Measurements from ENCODE around the gene SEPTIN7.
"Not testable (repeated sequence)": the region's sequence is repeated elsewhere in the genome, so short reads cannot be mapped to it uniquely, and the experiment has no call there.

The SEPTIN7 gene

DNA sequence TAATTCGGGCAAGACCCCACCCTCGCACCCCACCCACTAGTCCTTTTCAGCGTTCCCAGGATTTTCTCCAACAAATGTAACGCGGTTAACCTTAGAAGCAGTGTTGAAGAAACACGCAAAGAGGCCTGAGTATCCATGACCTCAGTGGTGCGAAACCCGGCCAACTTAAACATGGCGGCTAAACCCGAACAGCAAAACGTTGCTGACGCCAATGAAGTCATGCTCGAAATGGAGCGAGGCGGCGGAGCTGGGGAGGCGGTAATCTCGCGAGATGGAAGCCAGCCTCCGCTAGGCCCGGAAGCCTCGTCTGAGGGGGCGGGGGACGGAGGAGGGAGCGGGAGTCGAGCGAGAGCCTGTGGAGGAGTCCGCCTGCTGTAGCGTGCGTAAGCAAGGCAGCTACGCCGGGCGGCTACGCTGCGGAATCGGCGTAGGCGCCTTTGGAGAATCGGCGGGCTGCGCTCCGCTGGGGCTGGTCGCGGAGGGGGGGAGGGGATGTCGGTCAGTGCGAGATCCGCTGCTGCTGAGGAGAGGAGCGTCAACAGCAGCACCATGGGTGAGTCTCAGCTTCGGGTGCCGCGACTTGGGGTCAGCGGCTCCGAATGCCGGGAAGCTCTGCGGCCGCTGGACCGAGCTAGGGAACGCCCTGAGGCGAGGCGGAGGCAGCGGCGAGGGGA lies at the start of gene SEPTIN7:
TSS of gene SEPTIN7 (plus strand) at position 340 of the 674 bp plus-strand sequence. CDS start at position 493, 153 bp downstream.
- DNase-seq (ENCODE audit: low read depth) = peak; percentile 99

DNA sequence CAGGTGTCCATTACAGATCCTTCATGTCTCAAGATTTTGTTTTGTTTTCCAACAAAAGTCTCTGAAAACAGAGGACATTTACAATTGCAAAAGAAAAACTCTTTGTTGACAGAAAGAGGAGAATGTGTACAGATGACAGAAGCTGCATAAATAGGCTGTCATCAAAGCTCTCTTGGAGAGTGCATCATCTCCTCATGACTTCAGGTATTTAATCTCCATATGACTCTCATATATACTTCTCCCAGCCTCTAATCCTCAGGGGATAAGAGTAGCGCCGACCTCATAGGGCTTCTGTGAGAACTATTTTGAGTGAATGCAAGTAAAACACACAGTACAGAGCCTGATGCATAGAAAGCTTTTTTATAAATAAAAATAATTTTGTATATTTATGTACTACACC lies 48.1 kb upstream of the SEPTIN7 start:
- DNase-seq (ENCODE audit: low read depth) = no peak

DNA sequence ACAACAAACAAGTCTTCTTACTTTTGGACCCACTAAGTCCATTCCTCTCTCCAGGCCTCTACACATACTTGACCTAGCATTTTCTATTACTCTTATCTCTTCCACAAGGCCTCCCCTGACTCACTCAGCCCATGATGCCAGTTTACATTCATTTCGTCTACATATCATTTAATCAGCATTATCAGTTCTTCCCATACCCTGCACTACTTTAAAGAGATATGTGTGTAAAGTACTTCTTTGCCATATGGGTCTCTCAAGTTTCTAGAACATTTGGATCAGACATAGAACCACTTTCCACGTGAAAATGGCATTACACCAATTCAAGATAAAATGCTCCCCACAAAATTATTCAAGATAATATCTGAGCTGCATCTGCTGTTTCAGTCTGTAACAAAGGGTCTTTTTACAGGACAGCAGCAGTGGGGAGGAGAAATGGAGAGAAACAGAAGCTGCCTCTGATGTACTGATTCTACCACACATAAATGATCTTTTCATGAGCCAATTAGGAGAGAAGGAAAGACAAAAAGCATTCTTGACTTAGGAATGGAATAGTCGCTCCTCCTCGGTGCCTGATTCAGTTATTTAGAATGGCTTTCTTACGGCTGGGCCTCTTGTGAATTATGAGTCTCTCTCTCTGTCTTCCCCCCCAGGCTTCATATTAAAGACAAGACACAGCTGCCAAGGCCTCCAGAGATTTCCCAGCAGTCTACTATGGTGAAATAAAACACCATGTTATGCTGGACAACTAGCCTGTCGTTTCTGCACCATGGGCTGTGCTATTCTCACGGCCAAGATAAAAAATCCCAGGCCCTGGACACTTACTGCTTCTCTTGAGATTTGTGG lies 46.9 kb upstream of the SEPTIN7 start:
- no peak for DNase-seq (ENCODE audit: low read depth)

DNA sequence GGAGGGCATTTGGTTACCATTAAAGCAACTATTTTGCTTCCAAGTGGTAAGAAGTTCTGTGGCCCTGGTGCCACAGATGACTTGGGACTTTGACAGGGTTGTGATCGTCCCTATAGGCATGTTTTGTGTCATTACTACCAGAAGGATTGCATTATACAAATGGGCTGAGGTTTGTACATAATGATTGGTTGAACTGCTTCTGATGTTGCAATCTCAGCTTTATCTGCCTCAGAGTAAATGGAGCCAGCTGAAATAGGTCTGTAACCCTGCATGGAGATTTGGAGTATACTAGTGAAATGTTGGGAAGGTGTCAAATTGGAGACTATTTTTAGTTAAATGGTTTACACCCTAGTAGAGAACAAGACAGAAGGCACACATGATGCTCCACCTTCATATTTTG lies 46.1 kb upstream of the SEPTIN7 start:
- DNase-seq (ENCODE audit: low read depth) = no peak

DNA sequence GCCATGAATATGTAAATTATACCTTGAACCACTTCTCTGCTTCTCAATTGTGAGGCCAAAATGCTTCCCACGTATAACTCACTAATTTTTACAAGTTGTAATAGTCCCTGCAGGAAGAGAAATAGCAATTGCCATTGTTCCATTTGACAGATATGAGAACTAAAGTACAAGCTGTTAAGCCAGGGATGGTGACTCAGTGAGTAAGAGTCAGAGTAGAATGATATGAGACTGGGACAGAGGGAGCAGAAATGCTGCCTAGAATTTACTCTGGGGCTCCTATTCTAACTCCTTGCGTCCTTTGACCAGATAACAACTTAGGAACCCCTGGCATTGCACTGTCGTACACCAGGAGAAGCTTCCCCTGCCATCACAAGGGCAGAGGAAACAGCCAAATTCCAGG lies 45.1 kb upstream of the SEPTIN7 start:
- no peak for DNase-seq (ENCODE audit: low read depth)

DNA sequence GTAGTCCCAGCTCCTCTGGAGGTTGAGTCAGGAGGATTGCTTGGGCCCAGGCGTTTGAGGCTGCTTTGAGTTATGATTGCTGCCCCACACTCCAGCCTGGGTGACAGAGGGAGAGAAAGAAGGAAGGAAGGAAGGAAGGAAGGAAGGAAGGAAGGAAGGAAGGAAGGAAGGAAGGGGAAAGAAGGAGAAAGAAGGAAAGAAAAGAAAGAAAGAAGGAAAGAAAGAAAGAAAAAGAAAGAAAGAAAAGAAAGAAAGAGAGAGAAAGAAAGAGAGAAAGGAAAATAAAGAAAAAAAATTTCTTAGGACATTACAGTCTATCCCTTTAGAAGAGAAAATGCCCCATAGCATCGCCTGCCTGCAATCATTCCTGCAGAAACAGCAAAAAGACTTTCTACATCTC lies 44.4 kb upstream of the SEPTIN7 start:
- not testable (repeated sequence) for DNase-seq (ENCODE audit: low read depth)

DNA sequence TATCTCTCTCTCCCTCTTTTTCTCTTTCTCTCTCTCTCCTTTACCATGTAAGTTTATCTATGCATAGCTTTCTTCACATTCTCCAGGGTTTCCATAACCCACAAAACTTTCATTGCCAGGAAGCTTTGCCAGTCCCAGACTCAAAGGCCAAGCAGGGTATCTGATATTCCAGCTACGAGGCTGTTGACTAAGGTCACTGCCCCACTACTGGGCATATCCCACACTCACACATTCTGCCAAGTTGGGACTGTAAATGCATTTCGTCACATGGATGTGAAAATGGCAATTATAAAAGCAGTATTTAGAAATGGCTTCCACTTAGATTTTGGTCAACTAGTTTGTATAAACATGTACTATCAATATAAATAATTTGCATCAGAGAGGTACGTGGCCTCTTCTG lies 43.3 kb upstream of the SEPTIN7 start:
- no peak for DNase-seq (ENCODE audit: low read depth)

DNA sequence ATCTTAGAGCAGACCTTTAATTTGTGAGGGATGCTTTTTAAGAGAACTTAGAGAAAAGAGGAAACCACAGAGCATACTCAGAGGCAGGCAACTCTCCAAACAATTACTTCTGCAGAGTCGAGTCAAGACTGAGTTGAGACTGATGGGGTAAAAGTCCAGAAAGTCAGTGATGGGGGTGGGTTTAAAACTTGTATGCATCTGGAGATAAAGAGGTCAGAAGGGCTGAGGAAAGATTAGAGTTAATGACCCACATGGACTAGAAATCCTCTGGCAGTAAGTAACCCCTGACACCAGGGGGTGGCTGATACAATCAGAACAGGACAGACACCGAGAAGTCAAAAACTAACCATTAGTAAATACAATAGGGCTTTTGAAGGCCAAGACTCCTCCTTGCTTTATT lies 42.4 kb upstream of the SEPTIN7 start:
- DNase-seq (ENCODE audit: low read depth) = no peak

DNA sequence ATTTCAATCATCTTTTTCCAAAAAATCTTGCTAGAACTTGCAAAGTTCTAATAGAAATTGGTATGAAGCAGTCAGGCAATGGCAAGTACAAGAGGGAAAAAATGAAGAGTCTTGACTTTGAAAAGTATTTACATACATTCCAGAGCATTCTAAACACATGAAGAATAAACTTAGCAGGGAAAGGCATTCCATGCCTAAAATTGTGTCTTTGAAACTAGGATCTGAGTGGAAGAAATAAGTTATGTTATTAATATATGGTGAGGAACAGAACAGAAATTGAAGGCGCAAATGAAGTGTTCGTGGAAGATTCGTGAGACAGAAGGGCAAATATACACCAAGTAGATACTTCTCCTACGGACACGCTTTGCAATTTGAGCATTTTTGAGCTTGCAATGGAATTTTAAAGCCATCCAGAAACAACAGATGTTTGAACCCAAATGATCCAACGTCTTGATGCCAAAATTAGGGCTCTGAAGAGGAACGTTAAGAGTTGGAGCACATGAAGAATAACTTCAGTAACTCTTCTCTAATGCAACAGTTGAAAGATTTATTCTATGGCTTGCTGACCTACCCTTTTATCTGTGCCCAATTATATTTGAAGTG lies 40.6 kb upstream of the SEPTIN7 start:
- DNase-seq (ENCODE audit: low read depth) = no peak

DNA sequence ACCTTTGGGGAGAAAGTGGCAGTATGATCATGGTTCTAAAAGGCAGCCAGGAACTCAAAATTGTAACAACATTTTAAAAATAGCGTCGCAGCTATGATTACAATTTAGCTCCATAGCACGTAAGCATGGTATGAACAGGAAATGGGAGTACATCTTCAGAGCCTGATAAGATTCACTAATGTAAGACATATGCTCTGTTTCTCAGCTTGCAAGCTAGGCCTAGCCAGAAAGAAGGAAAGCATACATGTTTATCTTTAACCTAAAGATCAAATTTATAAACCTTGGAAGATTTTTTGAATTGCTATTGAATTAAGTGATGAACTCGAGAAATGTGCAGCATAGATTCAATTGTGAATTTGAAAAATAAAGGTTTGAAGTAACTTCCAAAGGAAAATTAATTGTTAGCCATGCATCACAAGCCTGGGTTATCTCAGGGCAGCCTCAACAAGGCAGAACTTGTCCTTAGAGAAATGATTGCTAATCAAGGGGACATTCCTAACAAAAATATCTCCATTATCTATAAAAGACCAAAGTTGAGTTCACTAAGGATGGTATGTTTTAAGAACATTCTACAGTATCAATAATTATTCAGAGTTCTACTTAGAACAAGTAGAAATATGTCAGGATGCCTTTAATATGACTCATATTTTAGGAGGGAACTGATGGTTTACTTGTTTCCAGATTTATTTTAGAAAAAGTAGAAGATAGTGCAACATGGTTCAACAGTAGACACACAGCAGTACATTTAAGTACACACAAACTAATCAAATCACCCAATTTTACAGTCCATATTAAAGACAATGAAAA lies 38.8 kb upstream of the SEPTIN7 start:
- DNase-seq (ENCODE audit: low read depth) = no peak

DNA sequence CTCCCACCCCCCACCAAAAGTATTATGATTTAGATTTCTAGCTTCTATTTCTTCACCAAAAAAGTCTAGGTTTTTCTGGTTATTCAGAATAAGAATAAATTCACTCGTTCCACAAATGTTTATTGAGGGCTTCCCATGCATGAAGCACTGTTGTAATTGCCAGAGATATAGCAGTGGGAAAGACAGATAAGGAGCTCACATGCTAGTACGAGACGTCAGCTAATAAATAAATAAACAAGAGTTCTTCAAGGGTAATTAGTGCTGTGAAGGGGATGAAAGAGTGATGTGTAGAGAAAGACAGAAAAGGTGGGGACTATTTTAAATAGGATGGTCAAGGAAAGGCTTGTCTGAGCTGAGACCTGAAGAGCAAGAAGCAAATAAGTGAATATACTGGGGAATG lies 38.1 kb upstream of the SEPTIN7 start:
- DNase-seq (ENCODE audit: low read depth) = no peak

DNA sequence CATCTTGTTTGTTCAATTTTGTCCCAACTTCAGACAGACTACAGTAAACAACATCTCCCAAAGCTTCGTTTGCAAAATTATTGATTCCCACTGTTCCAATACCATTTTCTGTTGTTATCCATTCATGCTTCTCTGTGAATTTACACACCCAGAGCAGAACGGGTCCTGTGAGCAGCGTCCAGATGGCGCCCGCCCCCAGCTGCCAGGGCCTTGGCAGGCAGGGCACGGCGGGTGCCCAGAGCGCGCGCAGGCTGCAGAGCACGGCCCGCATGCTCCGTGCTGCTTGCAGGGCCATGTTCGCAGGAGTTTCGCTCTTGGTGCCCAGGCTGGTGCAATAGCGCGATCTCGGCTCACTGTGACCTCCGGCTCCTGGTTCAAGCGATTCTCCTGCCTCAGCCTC lies 32.5 kb upstream of the SEPTIN7 start:
- DNase-seq (ENCODE audit: low read depth) = no peak

DNA sequence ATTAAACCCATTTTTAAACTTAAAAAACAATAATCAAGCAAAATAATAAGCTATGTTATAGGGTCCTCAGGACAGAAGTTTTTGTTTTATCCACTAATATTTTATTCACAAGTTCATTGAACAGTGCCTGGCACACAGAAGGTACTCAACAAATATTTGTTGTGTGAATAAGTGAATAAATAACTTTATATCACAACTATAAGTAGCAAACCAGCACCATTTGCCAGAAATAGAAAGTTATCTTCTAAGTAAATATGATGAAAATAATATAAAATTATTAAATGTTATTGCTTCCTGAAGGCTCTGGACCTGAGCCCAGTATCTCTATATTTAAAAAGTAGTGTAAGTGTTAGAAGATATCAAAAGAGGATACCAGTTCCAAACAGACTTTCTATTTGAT lies 29.1 kb upstream of the SEPTIN7 start:
- no peak for DNase-seq (ENCODE audit: low read depth)

DNA sequence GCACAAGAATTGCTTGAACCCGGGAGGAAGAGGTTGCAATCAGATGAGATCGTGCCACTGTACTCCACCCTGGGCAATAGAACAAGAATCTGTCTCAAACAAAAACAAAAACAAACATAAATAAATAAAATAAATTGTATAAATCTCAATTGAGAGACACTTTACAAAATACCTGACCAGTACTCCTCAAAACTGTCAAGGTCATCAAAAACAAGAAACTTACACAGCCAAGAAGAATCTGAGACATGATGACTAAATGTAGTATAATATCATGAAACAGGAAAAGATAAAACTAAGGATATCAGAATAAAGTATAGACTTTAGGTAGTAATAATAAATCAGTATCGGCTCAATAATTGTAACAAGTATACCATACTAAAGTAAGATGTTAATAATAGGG lies 26.9 kb upstream of the SEPTIN7 start:
- no peak for DNase-seq (ENCODE audit: low read depth)

DNA sequence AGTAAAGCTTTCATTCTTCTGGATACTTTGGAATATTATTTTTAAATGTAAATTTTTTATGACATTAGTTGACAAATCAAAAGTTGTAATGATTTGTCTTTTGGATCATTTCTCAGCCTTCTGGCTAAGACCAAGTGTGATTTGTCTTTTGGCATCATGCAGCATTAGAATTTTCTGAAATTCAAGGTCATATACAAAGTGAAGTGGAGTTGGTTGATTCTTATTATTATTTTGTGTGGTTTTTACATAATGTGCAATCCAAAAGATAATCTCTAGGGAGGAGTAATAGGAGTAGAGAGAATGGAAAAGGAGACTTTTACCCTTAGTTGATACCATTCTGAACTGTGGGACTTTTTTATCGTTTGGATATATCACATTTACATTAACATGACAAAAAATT lies 24.2 kb upstream of the SEPTIN7 start:
- no peak for DNase-seq (ENCODE audit: low read depth)

DNA sequence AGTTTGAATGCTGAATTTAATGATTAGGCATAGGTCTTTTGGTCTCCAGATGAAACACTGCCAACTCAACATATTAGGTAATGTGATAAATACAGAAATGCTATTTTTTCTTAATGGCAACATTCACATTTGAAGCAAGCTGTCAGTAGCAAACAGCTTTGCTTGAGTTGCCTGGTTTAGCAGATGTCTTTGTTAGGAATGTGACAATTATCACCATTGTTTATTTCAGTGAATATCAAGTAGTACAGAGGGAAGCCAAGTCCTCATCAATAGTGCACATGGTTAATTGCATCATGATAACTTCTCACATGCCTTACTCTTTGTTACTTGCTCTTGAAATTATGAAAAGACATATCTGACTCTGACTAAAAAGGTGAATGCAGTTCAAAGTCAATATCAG lies 23.7 kb upstream of the SEPTIN7 start:
- DNase-seq (ENCODE audit: low read depth) = no peak

DNA sequence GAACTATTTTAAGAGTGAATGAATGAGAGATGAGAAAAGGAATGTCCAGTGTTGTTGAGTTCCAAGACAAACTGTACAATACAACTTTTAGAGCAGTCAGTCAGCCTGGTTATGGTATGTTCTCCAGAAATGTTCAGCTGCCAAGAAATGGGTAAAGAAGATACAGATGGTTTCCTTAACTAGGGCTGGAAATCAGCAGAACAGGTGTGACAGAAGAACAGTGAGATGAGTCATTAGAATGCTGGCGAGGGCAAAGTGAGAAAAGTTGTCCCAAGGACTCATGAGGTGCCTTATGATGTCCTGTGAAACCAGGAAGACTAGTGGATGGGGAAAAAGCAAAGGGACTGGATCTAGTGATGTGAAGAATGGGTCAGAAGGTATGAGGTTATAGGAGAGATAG lies 20.8 kb upstream of the SEPTIN7 start:
- DNase-seq (ENCODE audit: low read depth) = no peak

DNA sequence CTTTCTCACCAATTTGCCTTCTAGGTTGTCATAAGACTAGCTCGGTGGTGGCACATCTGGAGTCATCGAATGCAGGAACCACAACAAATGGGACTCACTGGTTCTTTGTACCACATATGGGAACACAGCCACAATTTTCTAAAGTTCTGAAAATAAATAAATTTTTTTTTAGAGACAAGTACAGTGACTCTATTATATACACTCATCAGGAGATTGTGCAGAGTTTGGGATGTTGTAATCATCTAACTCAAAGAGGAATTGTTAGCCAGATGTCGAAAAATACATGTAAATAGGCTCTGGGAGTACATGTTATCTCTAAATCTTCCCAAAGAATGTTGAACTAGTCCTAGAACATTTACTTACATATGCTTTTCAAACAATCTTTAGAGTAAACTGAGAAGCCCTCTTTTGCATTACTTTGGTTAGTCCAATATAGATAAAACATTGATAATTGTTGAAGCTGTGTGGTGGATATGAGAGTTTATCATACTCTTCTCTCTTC lies 19.6 kb upstream of the SEPTIN7 start:
- DNase-seq (ENCODE audit: low read depth) = no peak

DNA sequence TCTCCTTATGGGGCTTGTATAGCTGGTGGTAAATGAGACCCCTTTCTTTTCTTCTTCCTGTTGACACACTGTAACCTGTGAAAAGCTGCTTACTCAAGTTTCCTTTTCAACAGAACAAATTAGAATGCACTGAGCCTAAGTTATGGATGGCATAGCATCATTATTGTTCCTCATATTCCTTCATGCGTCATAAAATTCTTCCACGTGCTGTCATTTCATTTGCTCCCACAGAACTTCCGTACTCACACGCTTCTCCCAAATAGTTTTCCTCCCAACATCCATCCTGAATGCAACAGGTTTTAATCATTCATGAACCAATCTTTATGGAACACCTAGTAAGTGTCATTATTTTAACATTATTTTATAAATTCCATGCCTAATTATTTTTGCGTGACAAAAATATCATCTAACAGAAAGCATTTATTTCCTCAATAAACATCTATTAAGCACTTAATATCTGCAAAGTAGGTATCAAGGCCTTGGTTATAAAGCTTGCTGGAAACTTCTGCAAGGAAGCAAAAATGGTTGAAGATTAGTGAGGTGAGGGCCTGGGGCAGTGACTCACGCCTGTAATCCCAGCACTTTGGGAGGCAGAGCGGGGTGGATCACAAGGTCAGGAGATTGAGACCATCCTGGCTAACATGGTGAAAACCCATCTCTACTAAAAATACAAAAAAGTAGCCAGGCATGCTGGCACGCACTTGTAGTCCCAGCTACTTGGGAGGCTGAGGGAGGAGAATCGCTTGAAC lies 18.9 kb upstream of the SEPTIN7 start:
- DNase-seq (ENCODE audit: low read depth) = no peak

DNA sequence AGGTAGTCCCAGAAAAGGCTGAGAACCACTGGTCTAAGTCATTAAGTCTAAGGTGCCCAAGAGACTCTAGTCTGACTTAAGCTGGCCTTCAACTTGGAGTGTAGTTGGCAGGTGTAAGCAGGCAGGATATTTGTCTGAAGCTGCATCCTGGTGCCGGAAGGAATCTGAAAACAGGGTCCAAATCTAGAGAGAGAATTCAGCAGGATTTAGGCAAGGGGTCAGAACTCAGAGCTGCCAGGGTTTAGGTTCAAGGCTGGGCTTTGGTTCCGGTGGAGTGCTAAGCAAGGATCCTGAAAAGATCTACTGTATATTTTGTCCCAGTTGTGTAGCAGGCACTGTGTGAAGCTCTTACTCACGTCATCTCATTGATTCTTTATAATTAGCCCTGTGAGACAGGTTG lies 16.5 kb upstream of the SEPTIN7 start:
- no peak for DNase-seq (ENCODE audit: low read depth)

DNA sequence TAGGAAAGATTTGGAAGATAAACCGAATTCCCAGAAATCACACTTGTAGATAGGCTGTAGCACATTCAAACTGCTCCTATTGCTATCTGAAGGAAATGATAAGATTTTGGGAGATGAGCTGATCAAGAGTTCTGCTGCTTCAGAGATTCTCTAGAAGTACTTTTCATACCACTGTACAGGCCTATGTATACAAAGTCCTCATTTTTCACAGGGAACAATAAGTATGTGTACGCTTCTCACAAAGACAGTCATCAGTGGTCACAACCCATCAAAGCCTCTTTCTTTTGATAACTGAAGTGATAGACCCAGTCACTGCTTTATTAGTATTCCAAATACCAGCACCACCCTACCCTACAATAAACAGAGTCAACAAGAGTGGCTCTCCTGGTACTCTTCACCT lies 15.6 kb upstream of the SEPTIN7 start:
- DNase-seq (ENCODE audit: low read depth) = no peak

DNA sequence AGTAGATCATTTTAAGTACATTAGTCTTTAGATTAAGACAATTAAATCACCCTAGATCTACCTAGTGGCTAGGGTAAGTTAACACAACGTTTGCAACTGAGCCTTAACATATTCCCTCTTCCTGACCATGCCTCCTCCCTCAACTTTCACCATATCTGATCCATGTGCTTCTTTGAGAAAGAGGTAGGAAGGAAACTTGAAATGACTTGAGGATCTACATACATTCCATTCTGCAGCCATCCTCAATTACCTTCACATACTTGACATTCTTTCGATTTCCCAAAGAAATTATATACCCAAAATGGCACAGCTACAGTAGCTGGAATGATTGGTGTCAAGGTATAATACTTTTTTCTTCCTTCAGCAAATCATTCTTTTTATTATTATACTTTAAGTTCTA lies 12.9 kb upstream of the SEPTIN7 start:
- DNase-seq (ENCODE audit: low read depth) = no peak

Measured in activated T-helper 9 cell treated with anti-CD3 and anti-CD28 coated beads, Interleukin-2, amount 50 U/mL, for 16 hours (primary cell).